Measurements from ENCODE around the gene RAF1.
A peak's percentile ranks its signal among the peaks of the same experiment; 100 is the strongest.

RAF1 gene

DNA sequence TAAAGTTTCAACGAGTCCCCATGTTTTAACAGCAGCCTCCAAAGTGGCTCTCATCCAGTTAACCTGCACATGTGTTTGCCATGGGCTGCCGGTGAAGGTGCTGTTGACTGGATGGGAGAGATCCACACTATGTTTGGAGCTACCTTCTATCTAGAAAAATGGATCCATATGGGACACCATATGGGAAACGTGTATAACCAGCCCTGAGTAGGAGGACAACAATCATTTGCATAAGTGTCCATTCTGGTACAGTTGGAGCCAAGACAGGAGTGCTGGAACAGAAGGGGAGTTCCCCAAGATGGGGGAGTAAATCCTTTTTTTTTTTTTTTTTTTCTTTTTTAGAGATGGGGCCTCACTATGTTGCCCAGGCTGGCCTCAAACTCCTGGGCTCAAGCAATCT is 70.4 kb downstream of the RAF1 start:
- DNase-seq, result no peak

DNA sequence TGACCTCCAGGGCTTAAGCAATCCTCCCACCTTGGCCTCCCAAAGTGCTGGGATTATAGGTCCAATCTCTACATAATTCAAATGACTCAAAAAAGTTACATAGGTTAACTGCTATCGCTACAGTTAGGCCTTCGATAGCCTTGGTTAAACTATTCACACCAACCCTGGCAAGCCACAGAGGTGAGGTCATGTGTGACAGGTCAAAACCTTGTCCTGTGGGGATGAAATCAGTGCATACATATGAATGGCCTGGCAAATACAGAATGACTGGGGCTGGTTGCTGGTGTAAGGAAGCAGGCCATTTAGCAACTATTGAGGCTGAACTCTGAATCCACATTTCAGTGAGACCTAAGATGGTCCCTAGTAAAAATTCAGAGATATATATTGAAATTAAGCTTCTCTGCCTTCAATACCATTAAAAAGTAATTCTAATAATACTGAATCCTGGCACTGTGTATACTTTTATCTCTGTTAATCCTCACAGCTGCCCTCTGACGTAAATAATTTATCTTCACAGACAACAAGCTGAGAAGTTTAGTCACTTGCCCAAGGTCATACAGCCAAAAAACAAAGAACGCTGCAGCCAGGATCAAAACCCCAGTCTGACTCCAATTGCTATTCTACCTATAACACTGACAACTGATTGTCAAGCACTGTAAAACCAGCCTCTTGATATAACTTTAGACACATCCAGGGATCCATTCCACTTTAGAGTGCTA is 71.8 kb downstream of the RAF1 start:
- DNase-seq, result no peak

DNA sequence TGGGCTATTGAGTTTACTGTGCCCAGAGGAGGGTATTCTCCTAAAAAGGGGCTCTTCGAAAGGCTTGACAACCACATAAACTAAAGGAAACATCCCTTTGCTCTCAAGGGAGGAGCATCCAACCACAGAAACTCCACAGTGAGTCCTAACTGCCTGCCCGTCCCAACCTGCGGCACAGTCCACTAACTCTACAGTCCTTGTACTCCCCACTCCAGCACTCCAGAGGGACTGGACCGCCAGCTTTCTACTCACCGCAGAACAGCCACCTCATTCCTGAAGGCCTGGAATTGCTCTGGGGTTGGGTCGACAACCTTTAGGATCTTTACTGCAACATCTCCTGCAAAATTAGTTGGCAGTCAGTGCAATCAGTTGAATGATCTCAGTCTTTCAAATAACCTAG is 72.5 kb downstream of the RAF1 start:
- DNase-seq, result no peak

DNA sequence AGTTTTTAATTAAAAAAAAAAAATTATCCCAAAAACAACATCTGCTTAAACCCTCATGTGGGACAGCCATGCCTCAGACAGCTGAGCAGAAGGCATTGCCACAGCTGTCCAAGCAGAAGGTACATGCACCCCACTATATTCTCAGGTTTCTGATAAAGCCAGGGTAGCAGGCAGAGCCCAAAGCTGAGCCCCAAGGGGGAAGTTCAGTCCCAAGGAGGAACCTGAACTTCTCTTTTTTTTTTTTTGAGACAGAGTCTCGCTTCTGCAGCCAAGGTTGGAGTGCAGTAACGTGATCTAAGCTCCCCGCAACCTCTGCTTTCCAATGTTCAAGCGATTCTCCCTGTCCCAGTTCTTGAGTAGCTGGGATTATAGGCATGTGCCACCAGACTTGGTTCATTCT is 73.8 kb downstream of the RAF1 start:
- DNase-seq, result no peak

DNA sequence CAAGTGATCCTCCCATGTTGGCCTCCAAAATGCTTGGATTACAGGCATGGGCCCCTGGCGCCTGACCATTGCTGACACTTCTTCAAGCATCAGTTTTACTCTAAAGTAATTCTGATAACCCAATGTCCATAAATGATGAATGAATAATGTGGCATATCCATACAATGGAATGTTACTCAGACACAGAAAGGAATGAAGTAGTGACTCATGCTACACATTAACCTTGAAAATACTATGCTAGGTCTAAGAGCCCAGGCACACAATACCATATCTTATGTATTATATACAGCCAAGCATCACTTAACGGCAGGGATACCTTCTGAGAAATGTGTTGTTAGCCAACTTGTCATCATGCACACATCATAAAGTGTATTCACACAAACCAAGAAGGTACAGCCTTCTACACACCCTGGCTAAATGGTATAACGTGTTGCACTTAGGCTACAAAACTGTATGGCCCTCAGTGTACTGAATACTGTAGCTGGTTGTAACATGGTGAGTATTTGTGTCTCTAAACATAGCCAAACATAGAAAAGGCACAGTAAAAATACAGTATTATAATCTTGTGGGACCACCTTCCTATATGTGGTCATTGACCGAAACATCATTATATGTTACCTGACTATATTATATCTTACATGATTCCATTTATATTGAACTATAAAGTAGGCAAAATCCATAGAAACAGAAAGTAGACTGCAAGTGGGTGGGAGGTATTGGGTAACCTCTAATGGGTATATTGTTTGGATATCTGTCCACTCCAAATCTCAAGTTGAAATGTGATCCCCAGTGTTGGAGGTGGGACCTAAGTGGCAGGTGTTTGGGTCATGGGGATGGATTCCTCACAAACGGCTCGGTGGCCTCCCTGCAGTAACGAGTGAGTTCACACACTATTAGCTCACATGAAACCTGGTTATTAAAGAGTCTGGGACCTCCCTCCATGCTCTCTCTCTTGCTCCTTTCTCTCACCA is 75.6 kb downstream of the RAF1 start:
- DNase-seq, result no peak

DNA sequence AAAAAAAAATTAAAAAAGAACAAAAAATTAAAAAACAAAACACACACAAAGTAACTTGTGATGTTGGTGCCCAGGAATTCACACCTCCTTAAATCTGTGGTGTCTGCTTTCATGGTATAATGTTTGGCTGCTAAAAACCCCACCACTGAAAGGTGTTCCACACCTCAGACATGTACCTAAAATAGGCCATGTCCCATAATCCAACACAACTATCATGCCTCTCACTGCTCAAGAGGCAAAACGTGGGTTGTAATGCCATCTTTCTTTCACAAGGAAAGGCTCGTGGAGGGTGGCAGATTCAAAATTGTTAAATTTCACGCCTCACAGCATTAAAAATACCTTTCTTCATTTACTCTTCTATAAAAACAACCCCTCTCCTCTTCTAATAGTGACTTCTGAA is 77.5 kb downstream of the RAF1 start:
- DNase-seq, result no peak

DNA sequence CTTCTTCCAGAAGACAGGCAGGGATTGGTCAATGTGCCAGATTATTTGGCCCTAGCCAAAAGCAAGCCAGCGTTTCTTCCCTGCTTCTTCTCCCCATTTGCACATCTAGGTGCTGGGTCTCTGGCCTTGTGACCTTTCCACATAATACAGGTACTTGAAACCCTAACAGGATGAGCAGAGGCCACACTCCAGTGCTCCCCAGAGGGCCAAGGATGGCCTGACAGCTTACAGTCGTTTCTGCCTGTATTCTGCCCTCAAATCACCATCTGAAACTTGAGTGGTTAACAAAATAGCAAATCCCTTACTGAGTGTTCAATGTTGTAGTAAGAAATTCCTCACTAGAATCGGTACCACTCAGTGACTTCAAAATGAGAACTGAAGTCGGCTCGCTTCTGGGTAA is 77.9 kb downstream of the RAF1 start:
- DNase-seq, result no peak

DNA sequence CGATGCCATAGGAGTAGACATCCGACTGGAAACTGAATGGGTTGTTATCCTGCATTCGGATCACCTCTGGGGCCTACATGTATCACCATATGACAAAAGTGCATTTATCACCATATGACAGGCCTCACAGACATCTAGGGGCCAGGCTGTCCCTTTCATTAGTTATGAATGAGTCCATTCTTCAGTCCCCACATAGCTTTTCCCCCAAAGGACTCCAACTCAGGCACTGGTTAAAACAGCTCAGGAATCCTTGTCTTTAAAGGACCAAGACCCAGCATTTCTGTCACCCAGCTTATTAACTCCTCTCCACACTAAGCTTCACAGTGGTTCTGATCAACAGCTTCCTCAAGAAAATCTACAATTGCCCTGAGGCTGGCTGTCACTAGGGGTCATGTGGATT is 78.7 kb downstream of the RAF1 start:
- DNase-seq, result no peak

DNA sequence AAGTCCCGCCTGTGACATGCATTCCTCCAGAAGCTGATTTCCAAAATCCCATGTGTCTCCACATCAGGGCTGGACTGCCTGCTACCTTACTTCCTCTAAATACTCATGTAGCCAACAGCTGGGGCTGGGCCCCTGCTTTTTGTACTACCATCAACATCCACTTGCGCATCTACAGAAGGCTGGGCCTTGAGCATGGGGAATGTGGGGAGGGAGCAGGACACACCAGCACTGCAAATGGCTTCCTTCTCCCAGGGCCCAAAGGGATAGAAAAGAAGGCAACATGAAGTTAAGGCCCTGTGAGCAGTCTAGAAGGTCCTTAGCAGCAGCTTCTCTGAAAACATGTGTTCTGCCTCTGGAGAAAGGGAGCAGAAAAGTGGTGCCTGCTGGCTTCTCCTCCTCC is 79.8 kb downstream of the RAF1 start:
- peak in 1 of 56 donors; percentile 4 for DNase-seq

DNA sequence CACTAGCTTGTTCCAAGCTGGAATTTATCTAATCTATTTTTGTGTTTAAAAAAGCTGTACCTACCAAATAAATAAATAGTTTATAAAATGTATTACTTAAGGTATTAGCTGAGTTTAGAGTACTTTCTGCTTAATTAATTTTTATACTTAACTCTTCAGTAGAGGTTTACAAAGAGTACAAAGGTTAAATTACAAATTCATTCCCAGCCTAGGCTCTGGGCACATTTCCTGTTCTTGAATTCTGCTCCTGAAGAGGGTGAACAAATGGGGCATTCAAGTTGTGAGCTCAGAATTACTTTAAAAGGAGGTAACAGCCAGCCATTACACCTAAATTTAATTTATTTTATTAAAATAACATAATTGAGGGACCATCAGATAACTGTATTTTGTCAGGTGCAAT is 80.6 kb downstream of the RAF1 start:
- DNase-seq, result no peak

DNA sequence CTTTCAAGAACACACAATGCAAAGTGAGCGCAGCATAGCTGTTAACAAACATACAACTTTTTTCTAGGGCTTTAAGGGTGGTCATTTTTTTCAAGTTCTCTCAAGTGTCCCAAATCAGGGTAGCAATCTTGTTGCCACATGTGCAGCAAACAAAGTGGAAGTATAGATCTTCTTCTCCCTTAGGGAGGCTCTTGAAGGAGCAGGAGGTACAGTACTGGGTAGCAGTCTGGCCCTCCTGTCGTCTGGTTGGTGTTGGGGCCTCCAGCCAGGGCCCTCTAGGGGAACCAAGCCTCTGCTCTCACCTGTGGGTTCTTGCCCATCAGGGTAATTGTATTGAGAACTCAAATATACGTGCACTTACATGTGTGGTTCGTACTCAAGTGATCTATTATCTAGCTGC is 81.2 kb downstream of the RAF1 start:
- DNase-seq, result no peak

DNA sequence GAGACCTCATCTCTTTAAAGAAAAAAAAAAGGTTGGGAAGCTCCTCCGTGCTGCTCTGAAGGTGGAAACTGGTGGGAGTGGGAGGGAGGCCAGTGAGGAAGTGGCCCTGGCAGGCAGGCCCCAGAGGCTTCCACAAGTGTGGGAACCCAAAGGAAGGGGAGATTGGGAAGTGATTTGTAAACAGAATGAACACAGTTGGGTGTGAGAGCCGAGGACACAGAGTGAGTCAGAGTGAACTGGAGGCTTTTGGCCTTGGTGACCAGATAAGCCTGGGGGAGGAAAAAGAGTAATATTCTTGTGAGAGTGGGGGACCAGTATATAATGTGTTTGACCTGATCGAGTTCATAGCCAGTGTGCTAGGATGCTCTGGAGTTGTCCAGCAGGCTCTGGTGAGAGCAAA is 84.0 kb downstream of the RAF1 start:
- no peak for DNase-seq

DNA sequence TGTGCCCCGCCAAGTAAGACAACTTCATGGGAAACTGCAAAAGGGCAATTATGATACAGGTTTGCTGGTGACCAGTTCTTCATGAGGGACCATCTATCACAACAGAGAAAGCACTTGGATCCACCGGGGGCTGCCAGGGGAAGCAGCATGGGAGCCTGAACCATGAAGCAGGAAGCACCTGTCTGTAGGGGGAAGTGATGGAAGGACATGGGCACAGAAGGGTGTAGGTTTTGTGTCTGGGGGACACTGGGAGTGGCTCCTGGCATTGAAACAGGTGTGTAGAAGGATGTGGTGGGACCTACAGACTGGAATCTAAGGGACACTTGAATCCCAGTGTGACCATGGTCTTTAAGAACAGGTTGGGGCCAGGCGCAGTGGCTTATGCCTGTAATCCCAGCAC is 84.5 kb downstream of the RAF1 start:
- DNase-seq, result no peak

DNA sequence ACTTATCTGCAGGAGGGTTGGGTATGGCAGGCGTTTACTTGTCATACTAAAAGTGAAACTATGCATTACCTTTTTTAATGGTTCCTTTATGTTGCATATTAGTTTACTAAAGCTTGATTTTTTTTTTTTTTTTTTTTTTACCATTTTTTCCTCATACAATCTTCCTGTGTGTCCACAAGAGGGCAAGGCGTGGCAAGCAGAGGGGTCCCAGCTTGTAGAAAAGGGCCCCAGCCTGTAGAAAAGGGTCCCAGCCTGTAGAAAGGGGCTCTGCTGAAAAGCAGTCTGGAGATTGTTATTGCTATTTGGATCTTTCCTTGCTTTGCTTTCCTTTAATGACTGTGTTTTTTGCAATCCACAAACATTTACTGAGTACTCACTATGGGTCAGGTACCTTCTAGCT is 85.2 kb downstream of the RAF1 start:
- no peak for DNase-seq

DNA sequence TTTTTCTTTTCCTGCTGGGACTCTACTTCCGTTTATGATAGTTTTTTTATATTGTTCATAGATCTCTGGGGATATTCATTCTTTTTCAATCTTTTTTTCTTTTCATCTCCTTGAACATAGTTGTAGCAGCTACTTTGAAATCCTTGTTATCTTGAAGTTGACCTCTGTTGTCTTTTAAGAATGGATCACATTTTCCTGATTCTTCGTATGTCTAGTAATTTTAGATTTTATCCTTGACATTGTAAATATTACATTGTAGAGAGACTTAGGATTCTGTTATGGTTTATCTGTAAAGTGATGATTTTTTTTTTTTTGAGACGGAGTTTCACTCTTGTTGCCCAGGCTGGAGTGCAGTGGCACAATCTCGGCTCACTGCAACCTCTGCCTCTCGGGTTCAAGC is 86.5 kb downstream of the RAF1 start:
- DNase-seq, result no peak

DNA sequence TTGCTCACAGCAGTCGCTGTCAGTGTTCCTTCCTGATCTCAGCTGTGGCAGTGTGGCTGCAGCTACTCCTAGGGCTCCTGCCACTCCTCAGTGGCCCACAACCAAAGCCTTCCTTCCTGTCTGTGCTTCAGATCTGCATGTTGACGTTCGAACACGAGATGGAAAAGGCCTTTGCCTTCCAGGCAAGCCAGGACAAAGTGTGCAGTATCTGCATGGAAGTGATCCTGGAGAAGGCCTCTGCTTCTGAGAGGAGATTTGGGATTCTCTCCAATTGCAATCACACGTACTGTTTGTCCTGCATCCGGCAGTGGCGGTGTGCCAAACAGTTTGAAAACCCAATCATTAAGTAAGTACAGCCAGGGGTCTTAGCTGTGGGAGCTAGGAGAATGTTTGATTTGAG is 89.3 kb downstream of the RAF1 start:
- no peak for DNase-seq

DNA sequence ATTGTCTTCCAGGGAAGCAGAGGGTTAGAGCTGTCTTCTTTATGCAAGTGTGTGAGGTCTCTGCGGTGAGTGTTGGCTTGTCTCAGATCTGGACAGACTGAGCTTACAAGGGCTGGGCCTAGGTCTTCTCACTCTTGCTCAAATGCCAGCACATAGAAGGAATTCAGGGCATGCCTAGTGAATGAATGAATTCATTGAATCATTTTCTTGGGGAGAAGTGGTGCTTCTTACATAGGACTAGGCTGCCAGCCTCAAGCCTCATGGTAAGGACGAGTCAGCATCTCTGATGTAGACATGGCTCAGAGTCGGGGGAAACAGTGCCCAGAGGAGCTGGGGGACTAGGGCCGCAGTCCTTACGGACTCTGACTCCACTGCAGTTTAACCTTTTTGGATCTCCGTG is 89.8 kb downstream of the RAF1 start:
- no peak for DNase-seq

DNA sequence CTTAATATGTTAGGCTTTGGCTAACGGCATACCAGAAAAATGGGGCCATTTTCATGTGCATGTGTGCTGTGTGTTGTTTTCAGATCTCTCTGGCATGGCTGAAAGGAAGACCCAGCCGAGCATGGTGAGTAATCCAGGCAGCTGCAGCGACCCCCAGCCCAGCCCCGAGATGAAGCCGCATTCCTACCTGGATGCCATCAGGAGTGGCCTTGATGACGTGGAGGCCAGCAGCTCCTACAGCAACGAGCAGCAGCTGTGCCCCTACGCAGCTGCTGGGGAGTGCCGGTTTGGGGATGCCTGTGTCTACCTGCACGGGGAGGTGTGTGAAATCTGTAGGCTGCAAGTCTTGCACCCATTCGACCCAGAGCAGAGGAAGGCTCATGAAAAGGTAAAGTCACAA is 91.9 kb downstream of the RAF1 start:
- DNase-seq, result no peak

DNA sequence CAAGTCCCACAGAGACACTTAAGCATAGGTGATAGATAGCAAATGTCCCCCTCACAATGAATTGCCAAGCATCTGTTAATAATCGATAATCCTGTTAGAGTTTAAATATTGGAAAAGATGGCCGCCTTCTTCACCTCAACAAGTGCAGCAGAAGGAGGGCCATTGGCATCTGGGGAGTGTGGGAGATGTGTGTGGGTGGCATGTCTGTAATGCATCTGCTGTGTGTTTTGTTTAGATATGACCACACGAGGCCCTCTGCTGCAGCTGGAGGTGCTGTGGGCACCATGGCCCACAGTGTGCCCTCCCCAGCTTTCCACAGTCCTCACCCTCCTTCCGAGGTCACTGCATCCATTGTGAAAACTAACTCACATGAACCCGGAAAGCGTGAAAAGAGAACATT is 94.1 kb downstream of the RAF1 start:
- DNase-seq, result no peak

DNA sequence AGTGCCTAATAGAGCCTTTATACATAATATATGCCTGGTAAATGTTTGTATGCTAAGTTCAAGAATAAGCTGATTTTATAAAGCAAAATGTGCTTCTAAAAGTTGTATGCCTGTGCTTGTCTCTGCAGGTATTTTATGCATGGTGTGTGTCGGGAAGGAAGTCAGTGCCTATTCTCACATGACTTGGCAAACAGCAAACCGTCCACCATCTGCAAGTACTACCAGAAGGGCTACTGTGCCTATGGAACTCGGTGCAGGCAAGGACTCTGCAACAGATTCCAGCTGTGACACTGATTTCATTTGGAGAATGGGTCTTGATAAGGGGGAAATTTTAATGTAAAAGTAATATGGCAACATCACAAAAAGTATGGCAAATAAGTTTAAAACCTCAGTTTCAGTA is 95.2 kb downstream of the RAF1 start:
- DNase-seq, result no peak

DNA sequence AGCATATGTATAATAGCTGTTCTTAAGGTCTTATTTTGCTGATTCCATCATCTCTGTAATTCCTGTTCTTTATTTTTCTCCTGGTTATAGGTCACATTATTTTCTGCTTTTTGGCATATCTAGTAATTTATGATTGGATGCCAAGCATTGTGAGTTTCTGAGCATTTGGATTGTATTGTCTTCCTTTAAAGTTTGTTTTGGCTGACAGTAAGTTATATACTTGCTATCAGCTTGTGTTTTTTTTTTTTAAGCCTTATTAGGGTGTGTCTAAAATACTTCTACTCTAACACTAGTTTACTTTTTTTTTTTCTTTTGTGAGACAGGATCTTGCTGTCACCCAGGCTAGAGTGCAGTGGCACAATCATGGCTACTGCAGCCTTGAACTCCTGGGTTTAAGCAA is 96.9 kb downstream of the RAF1 start:
- no peak for DNase-seq

DNA sequence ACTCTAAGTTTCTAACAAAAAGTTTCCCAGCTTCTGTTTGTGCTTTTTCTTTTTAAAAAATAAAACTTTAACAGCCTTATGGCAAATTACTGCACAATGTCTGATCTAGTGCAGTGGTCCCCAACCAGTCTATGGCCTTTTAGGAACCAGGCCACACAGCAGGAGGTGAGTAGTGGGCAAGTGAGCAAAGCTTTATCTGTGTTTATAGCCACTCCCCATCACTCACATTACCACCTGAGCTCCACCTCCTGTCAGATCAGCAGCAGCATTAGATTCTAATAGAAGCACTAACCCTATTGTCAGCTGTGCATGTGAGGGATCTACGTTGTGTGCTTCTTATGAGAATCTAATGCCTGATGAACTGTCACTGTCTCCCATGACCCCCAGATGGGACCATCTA is 101.5 kb downstream of the RAF1 start:
- no peak for DNase-seq

DNA sequence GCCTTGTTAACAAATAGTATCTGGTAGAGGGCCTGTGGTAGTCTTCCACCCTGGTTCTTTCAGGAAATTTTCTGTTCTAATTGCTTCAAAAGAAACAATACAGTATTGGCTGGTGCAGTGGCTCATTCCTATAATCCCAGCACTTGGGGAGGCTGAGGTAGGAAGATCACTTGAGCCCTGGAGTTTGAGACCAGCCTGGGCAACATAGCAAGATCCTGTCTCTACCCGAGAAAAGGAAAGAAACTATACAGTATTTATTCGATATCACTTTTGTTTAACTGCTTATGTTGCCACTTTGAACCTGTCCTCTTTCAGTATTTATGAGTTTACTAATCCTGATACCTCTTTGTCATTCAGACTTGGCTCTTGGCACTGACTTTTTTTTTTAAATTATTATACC is 102.5 kb downstream of the RAF1 start:
- DNase-seq, result no peak
